ENCODE measurements around the gene MOCOS.
"Not testable (repeated sequence)": the region's sequence is repeated elsewhere in the genome, so short reads cannot be mapped to it uniquely, and the experiment has no call there.

The MOCOS gene, protein sequence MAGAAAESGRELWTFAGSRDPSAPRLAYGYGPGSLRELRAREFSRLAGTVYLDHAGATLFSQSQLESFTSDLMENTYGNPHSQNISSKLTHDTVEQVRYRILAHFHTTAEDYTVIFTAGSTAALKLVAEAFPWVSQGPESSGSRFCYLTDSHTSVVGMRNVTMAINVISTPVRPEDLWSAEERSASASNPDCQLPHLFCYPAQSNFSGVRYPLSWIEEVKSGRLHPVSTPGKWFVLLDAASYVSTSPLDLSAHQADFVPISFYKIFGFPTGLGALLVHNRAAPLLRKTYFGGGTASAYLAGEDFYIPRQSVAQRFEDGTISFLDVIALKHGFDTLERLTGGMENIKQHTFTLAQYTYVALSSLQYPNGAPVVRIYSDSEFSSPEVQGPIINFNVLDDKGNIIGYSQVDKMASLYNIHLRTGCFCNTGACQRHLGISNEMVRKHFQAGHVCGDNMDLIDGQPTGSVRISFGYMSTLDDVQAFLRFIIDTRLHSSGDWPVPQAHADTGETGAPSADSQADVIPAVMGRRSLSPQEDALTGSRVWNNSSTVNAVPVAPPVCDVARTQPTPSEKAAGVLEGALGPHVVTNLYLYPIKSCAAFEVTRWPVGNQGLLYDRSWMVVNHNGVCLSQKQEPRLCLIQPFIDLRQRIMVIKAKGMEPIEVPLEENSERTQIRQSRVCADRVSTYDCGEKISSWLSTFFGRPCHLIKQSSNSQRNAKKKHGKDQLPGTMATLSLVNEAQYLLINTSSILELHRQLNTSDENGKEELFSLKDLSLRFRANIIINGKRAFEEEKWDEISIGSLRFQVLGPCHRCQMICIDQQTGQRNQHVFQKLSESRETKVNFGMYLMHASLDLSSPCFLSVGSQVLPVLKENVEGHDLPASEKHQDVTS

DNA sequence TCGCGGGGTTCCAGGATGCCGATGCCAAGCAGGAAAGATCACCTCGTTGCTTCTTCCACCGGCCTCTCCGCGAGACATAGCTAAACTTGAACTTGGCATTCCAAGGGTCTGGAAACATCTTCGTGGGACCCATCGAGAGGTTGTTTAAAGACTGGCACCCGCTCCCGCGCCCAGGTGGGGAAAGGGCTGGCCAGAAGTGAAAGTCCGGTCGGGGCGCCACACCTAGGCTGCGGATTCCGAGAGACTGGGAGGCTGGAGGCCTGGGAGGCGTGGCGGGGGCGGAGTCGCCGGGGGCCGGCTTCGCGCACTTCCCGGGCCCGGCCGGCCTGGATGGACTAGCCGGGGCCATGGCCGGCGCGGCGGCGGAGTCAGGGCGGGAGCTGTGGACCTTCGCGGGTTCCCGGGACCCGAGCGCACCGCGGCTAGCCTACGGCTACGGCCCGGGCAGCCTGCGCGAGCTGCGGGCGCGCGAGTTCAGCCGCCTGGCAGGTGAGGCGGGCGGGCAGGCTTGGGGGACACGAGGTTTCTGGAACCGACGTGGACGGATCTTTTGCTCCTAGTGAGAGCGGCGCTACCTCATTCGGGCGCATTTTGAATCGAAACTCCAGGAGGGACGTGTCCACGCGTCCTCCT, at the start of gene MOCOS:
TSS of gene MOCOS (plus strand) at position 305 of the 633 bp plus-strand sequence. CDS start at position 348, 43 bp downstream.
- no peak for FAIRE-seq

DNA sequence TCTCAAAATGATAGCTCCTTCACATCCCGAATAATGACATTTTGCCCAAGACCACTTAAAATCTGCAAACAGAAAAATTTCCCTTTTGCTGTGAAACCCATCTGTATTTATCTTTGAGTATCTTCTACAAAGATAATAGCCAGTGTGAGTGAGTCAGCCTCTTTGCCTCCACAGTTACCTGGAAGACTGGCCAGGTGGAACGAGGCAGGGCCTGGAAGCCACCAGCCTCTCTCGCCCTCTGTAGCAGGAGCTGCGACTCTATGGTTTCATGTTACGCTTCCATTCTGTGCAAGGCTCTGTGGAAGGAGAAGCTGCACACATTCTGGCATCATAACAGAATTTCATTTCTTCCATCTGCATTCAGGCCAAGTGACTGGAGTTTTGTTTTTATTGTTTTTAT, 48.1 kb upstream of the MOCOS start:
- FAIRE-seq, result no peak

DNA sequence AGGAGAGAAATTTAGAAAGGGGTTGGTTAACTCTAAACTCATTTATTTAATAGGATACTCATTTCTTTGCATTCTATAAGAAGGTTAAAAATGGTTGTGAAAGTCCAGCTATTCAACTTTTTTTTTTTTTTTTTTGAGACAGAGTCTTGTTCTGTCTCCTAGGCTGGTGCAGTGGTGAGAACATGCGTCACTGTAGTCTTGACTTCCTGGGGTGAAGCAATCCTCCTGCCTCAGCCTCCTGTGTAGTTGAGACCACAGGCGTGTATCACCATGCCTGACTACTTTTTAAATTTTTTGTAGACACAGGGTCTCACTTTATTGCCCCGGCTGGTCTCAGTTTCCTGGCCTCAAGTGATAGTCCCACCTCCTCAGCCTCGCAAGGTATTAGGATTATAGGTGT, 45.7 kb upstream of the MOCOS start:
- FAIRE-seq, result no peak

DNA sequence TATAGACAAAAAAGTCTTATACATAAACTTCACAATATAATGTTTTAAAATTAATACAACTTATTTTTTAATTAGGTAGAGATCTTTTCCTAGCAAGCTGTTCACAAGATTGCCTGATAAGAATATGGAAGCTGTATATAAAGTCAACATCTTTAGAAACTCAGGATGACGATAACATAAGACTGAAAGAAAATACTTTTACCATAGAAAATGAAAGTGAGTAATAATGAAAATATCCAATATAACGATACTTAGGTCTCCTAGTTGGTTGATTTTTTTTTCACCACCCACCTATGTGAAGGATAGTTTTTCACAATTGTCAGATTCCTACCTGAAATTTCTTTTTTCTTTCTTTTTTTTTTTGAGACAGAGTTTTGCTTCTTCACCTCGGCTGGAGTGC, 44.5 kb upstream of the MOCOS start:
- FAIRE-seq, result no peak

DNA sequence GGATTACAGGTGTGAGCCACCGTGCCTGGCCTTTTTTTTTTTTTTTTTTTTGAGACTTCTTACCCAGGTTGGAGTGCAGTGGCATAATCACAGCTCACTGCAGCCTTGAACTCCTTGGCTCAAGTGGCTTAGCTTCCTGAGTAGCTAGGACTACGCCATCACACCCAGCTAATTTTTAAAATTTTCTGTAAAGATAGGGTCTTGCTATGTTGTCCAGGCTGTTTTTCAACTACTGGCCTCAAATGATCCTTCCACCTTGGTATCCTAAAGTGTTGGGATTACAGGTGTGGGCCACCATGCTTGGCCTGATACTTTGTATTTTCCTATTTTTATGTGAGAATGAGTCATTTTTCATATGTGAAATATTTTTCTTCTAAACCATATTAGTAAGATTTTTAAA, 43.9 kb upstream of the MOCOS start:
- FAIRE-seq, result no peak

DNA sequence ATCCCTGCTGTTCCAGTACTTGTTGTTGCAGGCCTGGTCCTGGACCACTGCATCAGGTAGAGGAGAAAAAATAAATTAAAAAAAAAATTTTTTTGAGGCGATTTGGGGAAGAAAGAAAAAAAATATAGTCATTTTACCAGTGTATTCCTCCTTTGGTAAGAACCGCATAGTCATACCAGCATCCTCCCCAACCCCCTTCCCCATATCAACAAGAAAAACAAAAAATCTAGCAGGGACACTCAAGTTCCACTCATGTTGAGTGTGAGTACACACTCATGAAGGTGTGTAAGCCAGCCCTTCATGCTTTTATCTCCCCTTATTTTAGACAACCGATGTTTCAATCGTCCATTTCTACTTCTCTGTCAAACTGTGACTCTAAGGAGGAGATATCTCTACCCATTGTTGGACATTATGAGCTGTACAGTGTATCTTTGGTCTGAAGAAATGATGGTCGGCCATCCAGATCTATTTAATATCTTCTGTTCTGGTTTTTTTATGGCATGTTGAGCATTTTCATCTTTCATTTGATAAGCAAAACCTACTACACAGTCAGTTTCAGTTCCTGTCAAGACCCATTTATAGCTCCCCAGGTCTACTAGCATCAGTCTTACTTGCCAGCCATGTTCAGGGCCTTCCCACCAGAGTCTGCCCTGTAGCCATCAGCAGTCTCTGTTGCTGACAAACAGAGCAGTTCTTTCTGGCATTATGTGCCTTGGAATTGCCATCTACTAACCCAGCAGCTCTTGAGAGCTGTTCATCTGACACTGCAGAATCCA, 37.6 kb upstream of the MOCOS start:
- no peak for FAIRE-seq

DNA sequence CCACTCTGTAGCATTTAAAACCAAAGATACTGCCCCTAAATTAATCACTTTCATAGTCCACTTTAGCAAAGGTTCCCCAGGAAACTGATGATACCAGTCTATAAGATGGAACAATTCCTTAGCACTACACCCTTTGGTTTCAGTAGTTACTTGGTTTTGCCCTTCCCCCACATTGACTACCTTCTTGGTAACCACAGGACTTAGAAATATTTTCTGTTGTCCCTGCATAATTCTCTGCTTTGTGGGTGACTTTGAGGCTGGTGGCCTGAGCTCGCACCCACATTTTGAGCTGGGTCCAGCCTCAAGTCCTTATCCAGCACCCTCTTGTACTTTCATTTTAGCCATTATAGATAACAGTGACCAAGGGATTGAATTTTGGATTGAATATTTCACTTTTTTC, 34.5 kb upstream of the MOCOS start:
- FAIRE-seq, result no peak

DNA sequence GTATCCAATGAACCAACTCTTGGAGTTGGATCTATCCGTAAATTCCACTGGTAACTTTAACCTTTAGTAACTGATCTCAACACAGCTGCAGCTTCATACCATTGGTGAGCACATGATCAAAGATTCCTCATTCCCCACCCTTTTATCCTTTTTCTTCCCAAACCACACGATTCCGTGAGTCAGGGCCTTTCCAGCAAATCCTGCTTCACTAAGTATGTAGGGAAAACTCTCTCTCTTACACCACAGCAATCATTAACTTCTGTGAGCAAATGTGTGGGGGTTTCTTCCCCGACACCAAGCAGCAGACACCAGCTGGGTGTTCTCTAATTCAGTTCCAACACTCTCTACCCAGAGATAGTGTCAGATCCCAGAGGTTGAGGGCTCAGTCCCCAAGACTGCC, 34.1 kb upstream of the MOCOS start:
- no peak for FAIRE-seq

DNA sequence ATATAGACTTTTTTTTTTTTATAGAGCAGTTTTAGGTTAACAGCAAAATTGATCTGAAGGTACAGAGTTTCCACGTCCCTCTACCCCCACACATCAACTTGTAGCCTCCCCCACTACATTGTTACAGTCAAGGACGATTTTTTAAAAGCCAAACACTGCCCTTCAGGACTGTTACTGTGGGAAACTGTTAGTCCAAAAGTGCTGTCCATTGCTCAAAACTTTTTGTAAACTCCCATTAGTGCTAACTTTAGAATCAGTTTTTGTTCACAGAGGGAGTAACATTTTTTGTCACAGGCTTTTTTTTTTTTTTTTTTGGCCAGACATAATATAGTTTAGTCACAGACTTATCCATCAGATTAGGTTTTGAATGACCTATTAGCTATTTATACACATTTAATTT, 33.5 kb upstream of the MOCOS start:
- FAIRE-seq, result no peak

DNA sequence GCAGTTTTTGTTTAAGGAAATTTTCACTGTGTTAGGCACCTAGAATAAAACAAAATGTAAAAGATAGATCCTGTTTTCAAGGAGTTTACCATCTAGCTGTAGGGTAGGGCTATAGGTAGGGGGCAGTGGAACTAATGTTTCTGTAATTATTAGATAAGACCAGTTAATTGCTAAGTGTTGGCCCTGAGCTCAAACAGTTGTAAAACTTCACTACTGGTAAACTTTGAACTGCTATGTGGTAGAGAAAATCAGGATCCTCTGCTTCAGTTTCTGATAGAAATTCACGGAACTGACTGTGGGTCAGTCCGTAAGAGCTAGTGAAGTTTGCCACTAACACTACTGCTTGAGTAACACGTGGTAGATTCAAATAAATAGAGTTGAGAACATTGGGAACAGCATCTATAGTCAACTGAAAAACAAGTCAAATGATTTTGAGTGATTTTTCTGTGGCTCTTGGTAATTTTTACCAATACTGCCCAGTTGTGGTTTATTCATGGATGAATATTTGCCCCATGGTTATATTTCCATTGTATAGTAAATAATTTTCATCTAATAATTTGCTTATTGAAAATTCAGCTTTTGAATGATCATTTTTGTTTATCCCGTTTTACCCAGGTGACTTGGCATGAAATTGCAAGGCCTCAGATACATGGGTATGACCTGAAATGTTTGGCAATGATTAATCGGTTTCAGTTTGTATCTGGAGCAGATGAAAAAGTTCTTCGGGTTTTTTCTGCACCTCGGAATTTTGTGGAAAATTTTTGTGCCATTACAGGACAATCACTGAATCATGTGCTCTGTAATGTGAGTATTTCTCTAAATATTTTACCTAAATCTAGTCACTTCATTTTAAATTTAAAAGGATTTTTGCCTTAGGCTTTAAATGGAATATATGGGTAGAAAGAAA, 31.2 kb upstream of the MOCOS start:
- FAIRE-seq, result no peak

DNA sequence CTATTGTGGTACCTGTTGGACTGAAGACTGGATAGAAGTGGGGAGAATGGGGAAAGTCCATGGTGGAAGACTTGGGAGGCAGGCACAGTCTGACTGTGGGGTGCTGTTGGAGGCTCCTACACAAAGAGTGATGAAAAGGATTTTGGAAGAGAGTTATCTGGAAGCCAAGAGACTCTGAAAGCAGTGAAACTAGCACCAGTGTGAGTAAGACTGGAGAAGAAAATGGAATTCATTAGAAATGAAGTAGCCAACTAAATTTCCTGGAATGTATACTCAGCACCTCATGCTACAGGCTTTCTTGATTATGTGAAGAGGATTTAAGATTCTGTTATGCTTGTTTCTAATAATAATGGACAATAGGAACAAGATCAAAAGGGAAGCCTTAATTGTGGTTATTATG, 29.9 kb upstream of the MOCOS start:
- no peak for FAIRE-seq

DNA sequence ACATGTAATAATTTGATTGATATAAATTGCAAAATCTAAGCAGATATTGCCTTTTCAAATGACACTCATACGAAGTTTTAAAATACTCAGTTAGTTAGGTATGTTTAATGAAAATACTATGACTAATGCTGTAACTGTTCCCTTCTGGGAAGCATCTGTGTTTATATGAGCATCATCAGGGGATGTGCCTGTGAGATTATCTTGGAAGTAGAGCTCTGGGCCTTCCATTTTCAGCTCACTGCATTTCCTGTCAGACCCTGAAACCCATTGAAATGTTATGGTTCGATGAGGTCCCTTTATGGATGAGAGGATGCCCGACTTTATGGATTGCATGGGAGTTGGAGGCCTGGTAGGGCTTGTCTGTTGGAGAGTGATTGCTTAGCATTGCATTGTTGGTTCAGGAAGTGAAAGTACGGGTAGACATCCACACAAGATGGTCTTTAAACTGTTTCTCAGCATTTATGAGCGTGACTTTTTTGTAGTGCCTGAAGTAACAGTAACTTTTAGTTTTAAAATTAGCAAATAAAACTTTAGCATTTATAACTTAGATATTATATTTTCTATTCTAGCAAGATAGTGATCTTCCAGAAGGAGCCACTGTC, 28.9 kb upstream of the MOCOS start:
- FAIRE-seq, result no peak

DNA sequence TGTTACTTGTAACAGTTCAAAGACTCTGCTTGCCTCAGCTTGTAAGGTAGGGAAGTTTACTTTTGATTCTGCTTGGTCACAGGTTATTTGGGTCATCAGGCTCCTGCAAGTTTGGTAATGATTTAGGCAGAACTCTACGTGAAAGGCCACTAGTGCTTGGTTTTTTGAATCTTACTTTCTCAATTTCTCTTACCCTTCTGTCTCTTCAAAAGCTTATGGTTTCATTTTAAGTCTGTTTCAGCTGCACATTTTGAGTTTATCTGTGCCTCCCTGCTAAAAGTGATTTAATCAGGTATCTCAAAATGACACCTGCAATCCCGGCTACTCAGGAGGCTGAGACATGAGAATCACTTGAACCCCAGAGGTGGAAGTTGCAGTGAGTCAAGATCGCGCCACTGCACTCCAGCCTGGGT, 26.3 kb upstream of the MOCOS start:
- FAIRE-seq, result no peak

DNA sequence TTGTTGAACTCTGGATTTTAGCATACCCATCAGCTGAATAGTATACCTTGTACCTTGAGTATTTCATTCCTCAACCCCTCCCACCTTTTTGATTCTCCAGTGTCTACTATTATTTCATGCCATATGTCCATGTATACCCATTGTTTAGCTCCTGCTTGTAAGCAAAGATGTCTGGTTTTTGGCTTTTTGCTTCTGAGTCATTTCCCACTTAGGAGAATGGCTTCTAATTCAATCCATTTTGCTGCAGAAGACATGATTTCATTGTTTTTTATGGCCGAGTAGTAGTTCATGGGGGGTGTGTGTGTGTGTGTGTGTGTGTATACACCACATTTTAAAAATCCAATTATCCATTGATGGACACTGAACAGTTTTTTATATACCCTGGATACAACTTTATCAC, 24.3 kb upstream of the MOCOS start:
- no peak for FAIRE-seq

DNA sequence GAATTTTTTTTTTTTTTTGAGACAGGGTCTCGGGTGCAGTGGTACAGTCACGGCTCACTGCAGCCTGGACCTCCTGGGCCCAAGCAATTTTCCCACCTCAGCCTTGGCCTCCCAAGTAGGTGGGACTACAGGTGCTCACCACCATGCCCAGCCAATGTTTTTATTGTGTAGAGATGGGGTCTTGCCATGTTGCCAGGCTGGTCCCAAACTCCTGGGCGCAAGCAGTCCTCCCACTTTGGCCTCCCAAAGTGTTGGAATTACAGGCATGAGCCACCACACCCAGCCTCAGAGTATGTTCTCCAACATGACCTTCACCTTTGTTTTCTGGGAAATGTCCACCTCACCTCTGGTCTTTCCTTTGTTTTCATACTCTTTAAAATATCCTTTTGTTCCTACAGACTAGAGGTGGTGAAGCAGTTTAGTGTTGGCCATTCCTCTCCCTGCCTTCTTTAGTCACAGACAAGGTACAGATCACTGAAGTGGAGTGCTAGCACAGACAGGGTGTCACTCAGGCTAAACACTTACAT, 19.5 kb upstream of the MOCOS start:
- no peak for FAIRE-seq

DNA sequence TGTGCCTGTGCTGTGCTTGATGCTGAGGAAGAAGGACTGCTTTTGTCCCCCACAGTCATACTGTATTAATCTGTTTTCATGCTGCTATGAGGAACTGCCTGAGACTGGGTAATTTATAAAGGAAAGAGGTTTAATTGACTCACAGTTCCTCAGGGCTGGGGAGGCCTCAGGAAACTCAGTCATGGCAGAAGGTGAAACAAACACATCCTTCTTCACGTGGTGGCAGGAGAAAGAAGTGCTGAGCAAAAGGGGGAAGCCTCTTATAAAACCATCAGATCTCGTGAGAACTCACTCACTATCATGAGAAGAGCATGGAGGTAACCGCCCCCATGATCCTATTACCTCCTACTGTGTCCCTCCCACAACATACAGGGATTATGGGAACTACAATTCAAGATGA, 19.0 kb upstream of the MOCOS start:
- not testable (repeated sequence) for FAIRE-seq

DNA sequence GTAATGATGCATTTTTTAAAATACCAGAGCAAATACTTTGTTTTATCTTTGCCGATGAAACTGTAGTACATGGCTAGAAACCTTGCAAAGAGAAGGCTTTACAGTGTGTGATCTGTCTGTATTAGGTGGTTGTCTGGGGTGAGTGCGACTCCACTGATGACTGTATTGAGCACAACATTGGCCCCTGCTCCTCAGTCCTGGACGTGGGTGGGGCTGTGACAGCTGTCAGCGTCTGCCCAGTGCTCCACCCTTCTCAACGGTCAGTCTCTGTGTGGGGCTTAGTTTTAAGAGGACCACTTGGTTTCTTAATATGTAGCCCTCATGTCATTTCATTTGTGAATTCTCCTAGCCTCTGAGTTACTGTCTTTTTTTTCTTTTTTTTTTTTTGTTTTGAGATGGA, 17.4 kb upstream of the MOCOS start:
- FAIRE-seq, result no peak

DNA sequence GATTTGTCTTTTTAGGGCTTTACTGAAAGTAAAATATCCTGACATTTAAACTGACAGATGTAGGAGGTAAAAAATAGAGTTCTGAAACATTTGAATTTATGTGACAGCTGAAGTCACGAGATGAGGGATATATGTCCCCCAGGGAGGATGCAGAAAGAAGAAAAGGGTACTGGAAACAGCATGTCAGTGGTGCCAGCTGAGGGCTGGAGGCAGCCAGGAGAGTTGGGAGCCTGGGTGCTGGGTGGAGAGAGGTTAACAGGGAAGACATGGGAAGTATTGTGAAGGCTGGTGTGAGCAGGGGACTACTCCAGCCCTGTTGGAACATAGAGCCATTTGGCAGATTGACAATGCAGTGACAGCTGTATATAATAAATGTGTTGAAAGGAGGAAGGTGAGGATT, 11.8 kb upstream of the MOCOS start:
- FAIRE-seq, result no peak

DNA sequence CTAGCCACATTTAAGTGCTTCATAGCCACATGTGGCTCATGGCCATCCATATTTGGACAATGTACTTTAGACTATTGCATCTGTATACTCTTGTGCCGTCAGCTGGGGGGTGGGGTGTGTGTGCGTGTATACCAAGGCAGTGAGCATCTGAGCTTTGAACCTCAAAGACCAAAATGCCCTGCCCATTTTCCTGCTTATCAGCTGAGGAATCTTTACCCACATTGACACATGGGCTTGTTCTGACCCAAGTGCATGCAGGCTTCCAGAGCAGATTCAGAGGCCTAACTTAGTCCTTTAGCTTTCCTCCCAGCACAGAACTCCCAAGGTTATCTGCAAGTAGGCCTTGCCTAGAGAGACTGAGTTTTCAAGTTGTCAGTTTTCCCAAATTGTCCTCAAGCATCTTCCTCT, 11.1 kb upstream of the MOCOS start:
- FAIRE-seq, result no peak

DNA sequence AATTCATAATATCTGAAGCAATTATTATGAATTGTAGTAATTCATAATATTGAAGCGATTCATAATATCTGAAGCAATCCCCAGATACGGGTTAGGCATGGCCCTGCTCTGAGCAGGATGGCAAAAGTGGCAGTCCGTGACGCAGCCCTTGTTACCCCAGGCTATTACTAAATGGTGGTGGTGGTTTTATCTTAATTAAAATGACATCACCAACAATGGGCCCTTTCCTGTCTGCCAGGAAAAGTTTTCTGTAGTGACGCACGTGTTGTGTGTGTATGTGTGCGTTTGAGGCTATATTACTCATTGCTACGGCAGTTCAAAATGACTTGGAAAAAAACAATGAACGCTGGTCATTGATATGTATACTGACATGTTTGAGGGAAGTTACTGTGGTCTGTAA, 10.6 kb upstream of the MOCOS start:
- FAIRE-seq, result no peak

DNA sequence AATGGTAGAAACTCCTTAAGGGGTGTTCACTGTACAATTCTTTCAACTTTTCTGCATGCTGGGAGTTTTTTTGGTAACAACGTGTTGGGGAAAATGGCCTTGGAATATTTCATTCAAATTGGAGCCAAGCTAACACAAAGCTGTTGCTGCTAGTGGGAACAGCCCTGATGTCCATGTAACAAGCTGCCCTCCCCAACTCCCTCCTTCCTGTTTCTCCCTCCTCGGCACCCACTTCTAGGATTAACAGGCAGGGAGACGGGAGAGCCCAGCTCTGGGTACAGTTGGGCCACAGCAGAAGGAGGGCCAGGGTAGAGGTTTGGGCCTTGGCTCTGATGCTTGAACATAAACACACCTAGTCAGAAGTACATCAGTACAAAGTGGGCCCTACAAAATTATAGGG, 9.4 kb upstream of the MOCOS start:
- no peak for FAIRE-seq

Measured in islet of Langerhans (tissue), 1 donor.